GM04504 (cell line): Measurements from ENCODE around the gene PLSCR1.
"Not testable (repeated sequence)": the region's sequence is repeated elsewhere in the genome, so short reads cannot be mapped to it uniquely, and the experiment has no call there.

Experiments used
- DNase-seq: peaks from one replicate; pipeline ENCODE4 v3.0.0-alpha.2; 2012; ENCODE audit warnings: low read depth

The PLSCR1 gene

GRCh38 chr3:146513386-146514051, 30.9 kb downstream of the PLSCR1 start:
- no peak for DNase-seq

- DNase-seq: no peak
Observed at GRCh38 chr3:146511402-146512134, 32.8 kb downstream of the PLSCR1 start.

- DNase-seq: no peak
Observed at GRCh38 chr3:146507331-146508120, 36.9 kb downstream of the PLSCR1 start.

GRCh38 chr3:146505516-146505915, 38.9 kb downstream of the PLSCR1 start:
- DNase-seq: no peak

GRCh38 chr3:146504498-146505197, 39.8 kb downstream of the PLSCR1 start:
- no peak for DNase-seq

- DNase-seq: peak; percentile 63
Observed at GRCh38 chr3:146503461-146504202, 40.8 kb downstream of the PLSCR1 start.

GRCh38 chr3:146502887-146503460, 41.4 kb downstream of the PLSCR1 start:
- DNase-seq: no peak

GRCh38 chr3:146501752-146502151, 42.7 kb downstream of the PLSCR1 start:
- no peak for DNase-seq

GRCh38 chr3:146499701-146500100, 44.7 kb downstream of the PLSCR1 start:
- DNase-seq: no peak

GRCh38 chr3:146498002-146498736, 46.2 kb downstream of the PLSCR1 start:
- DNase-seq: no peak

- not testable (repeated sequence) for DNase-seq
Observed at GRCh38 chr3:146497145-146497843, 47.1 kb downstream of the PLSCR1 start.

GRCh38 chr3:146496726-146497125, 47.7 kb downstream of the PLSCR1 start:
- no peak for DNase-seq

- no peak for DNase-seq
Observed at GRCh38 chr3:146496251-146496650, 48.2 kb downstream of the PLSCR1 start.

GRCh38 chr3:146493761-146494160, 50.6 kb downstream of the PLSCR1 start:
- no peak for DNase-seq

GRCh38 chr3:146493221-146493620, 51.2 kb downstream of the PLSCR1 start:
- DNase-seq: no peak

- no peak for DNase-seq
Observed at GRCh38 chr3:146491303-146491702, 53.1 kb downstream of the PLSCR1 start.

- no peak for DNase-seq
Observed at GRCh38 chr3:146485297-146485696, 59.1 kb downstream of the PLSCR1 start.

GRCh38 chr3:146476094-146476740, 68.2 kb downstream of the PLSCR1 start:
- no peak for DNase-seq

- not testable (repeated sequence) for DNase-seq
Observed at GRCh38 chr3:146474976-146475375, 69.4 kb downstream of the PLSCR1 start.
